GM18511 (cell line): ENCODE data around the gene ATF5.
"Not testable (repeated sequence)": the region's sequence is repeated elsewhere in the genome, so short reads cannot be mapped to it uniquely, and the experiment has no call there.

Source experiments
- ATAC-seq: cut with Tn5 transposase; IDR thresholded peaks from one replicate; pipeline ENCODE4 v1.9.1; 2021; ENCODE audit warnings: mild to moderate bottlenecking, moderate library complexity; ENCODE audit not compliant: unreplicated experiment

Gene ATF5

GRCh38 chr19:49940482-49940791, 11.4 kb downstream of the ATF5 start:
- no peak for ATAC-seq

- not testable (repeated sequence) for ATAC-seq
Observed at GRCh38 chr19:49944567-49944966, 15.6 kb downstream of the ATF5 start.

GRCh38 chr19:49946415-49946814, 17.4 kb downstream of the ATF5 start:
- ATAC-seq: no peak

GRCh38 chr19:49949742-49950589, 21.0 kb downstream of the ATF5 start:
- ATAC-seq: no peak

DNA sequence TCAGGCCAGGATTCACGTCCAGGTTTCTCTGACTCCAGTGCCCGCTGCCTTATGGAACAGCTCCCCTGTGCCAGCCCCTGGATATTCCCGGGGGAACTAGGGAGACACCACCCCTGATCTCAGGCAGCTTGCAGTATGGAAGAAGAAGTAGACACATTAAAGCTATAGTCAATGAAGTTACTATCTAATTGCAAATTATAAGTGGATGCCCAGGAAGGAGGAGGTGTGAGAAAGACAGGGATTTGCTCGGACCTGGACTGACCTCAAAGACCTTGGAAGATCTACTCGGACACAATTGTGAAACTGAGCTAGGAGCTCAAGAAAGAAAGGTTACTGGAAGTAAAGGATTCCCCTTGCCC, 21.6 kb downstream of the ATF5 start:
- ATAC-seq: no peak

- no peak for ATAC-seq
Observed at GRCh38 chr19:49950956-49951526, 22.0 kb downstream of the ATF5 start.

GRCh38 chr19:49951806-49952478, 22.9 kb downstream of the ATF5 start:
- no peak for ATAC-seq

DNA sequence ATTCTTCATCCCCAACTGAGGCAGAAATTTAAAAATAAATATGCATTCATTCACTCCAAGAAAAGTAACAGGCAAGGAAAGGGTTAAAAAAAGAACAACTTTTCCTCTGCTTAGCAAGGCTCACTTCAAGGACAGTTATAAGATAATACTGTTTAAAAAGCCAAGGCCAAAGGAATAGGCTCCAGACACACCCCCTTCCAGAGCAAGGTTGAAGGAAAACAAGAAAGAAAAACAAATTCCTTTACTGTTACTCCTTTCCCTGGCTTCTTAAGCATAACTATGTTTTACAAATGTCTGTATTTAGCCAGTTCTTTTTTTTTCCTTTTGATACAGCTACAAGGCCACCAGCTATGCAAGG, 23.5 kb downstream of the ATF5 start:
- no peak for ATAC-seq

- no peak for ATAC-seq
Observed at GRCh38 chr19:49952906-49953305, 23.9 kb downstream of the ATF5 start.

DNA sequence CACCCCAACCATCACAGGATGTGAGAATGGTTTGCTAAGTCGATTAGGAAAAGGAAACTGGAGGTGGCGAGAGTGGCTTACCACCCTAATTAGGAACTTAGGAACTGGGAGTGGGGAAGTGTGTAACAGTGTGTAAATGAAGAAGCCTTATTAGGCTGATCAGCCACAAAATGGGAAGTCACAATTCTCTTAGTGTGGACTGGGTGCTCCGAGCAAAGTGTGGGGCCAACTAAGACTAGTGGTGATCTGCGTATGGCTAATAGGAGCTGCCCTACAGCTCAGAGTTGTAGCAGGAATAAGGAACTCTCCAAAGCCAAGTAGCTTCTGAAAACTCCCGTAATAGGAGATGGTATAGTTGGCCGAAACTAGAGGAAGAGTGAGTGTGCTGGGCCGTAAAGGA, 24.4 kb downstream of the ATF5 start:
- no peak for ATAC-seq

GRCh38 chr19:49954092-49954829, 25.3 kb downstream of the ATF5 start:
- ATAC-seq: no peak

GRCh38 chr19:49954933-49955332, 25.9 kb downstream of the ATF5 start:
- ATAC-seq: no peak

GRCh38 chr19:49956115-49956495, 27.1 kb downstream of the ATF5 start:
- ATAC-seq: no peak

DNA sequence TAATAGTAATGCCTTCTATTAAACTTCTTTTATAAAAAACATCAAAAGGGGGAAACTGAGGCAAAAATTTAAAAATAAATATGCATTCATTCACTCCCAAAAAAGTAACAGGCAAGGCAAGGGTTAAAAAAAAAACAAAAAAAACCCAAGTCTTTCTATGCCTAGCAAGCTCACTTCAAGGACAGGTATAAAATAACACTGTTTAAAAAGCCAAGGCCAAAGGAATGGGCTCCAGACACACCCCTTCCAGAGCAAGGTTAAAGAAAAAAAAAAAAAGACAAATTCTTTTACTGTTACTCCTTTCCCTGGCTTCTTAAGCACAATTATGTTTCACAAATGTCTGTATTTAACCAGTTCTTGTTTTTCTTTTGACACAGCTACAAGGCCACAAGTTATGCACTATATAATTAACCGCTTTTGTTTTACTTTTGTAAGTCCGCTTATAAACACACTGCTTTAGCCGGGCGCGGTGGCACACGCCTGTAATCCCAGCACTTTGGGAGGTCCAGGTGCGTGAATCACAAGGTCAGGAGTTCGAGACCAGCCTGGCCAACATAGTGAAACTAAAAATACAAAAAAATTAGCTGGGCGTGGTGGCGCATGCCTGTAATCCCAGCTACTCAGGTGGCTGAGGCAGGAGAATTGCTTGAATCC, 28.4 kb downstream of the ATF5 start:
- ATAC-seq: no peak

DNA sequence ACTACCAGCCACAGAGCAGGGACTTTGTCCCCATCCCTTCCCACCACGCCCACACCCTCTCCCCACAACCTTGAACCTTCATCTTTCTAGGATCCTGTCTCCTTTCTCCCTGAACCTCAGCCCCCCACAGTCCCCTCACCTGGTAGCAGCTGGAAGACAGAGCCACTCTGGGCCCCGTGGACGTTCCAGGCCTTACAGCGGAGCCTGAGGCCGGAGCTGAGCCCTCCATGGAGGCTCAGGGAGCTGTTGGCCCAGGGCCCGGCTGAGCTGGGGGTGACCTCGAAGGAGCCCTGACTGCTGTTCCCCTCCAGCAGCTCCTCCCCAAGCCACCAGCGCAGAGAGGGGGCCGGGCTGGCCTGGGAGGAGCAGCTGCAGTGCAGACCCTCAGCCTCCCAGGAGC, 29.1 kb downstream of the ATF5 start:
- not testable (repeated sequence) for ATAC-seq

GRCh38 chr19:49958596-49958995, 29.6 kb downstream of the ATF5 start:
- not testable (repeated sequence) for ATAC-seq

- not testable (repeated sequence) for ATAC-seq
Observed at GRCh38 chr19:49959892-49960291, 30.9 kb downstream of the ATF5 start.

- not testable (repeated sequence) for ATAC-seq
Observed at GRCh38 chr19:49960980-49961379, 32.0 kb downstream of the ATF5 start, which contains the start of gene SIGLEC11. TSS of gene SIGLEC11 (minus strand) at chr19:49961172. CDS start at chr19:49961081, 91 bp downstream.

DNA sequence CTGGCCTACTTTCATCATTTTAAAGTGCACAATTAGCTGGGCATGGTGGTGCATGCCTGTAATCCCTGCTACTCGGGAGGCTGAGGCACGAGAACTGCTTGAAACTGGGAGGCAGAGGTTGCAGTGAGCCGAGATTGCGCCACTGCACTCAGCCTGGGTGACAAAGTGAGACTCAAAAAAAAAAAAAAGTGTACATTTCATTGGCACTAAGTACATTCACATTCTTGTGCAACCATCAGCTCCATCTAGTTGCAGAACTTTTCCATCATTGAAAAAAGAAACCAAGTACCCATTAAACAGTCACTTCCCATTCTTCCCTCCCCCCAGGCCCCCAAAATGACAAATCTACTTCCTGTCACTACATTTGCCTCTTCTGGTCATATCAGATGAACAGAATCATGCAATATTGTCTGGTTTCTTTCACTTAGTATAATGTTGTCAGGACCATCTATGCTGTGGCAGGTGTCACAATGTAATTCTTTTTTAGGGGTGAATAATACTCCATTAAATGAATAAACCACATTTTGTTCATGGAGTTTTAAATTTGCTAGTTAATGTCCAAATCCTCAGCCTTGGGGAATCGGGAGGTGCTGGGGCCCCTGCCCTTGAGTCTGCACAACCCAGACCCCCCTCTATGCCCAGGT, 39.4 kb downstream of the ATF5 start:
- ATAC-seq: no peak

DNA sequence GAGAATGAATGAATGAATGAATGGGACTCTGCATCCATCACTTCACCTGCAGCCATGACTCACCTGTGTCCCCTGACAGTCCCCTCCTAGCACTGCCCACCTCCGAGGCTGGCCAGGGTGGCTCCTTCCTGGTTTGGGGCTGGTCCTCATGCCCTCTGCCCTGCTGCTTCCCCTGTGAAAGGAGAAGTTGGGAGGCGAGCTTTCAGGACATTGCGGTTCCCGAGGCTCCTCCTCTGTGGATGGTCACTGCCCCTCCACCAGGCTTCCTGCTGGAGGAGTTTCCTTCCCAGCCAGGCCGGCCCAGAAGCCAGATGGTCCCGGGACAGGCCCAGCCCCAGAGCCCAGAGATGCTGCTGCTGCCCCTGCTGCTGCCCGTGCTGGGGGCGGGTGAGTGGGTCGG, 40.4 kb downstream of the ATF5 start:
- not testable (repeated sequence) for ATAC-seq
